Activated T-helper 1 cell treated with anti-CD3 and anti-CD28 coated beads, Interleukin-2, amount 50 U/mL, for 16 hours (primary cell): ENCODE results near the gene MLLT10.
"Not testable (repeated sequence)": the region's sequence is repeated elsewhere in the genome, so short reads cannot be mapped to it uniquely, and the experiment has no call there.

Experiments
- DNase-seq, 2 donors: peaks; one replicate each; pipeline ENCODE4 v3.0.0-alpha.2; 2020; ENCODE audit warnings: low read depth in 1 of 2, low spot score in 1 of 2

Gene MLLT10

GRCh38 chr10:21628645-21629044, 94.6 kb downstream of the MLLT10 start:
- not testable (repeated sequence) for DNase-seq

GRCh38 chr10:21634599-21635365, 100.8 kb downstream of the MLLT10 start:
- no peak for DNase-seq

- no peak for DNase-seq
These were observed 103.8 kb downstream of the MLLT10 start for GRCh38 chr10:21637795-21638194.

- DNase-seq = no peak
These were observed 104.6 kb downstream of the MLLT10 start for GRCh38 chr10:21638681-21639080.

- no peak for DNase-seq
These were observed 114.0 kb downstream of the MLLT10 start for GRCh38 chr10:21648040-21648439.

- DNase-seq = no peak
These were observed 115.4 kb downstream of the MLLT10 start for GRCh38 chr10:21649454-21649872.

GRCh38 chr10:21650353-21650752, 116.3 kb downstream of the MLLT10 start:
- DNase-seq = no peak

GRCh38 chr10:21655236-21655635, 121.2 kb downstream of the MLLT10 start:
- DNase-seq = no peak

- DNase-seq = no peak
These were observed 121.7 kb downstream of the MLLT10 start for GRCh38 chr10:21655687-21656086.

GRCh38 chr10:21661087-21661486, 127.1 kb downstream of the MLLT10 start:
- no peak for DNase-seq

GRCh38 chr10:21661935-21662334, 127.9 kb downstream of the MLLT10 start:
- DNase-seq = no peak

- no peak for DNase-seq
These were observed 128.6 kb downstream of the MLLT10 start for GRCh38 chr10:21662635-21663034.

GRCh38 chr10:21668831-21669230, 134.8 kb downstream of the MLLT10 start:
- DNase-seq = no peak

GRCh38 chr10:21670391-21670790, 136.4 kb downstream of the MLLT10 start:
- no peak for DNase-seq

GRCh38 chr10:21673668-21674067, 139.6 kb downstream of the MLLT10 start:
- no peak for DNase-seq

- DNase-seq = no peak
These were observed 141.2 kb downstream of the MLLT10 start for GRCh38 chr10:21675157-21675796.

GRCh38 chr10:21677551-21677950, 143.5 kb downstream of the MLLT10 start:
- DNase-seq = no peak

GRCh38 chr10:21681156-21681555, 147.1 kb downstream of the MLLT10 start:
- no peak for DNase-seq

- no peak for DNase-seq
These were observed 153.4 kb downstream of the MLLT10 start for GRCh38 chr10:21687266-21688008.

- no peak for DNase-seq
These were observed 153.9 kb downstream of the MLLT10 start for GRCh38 chr10:21688009-21688332.

- no peak for DNase-seq
These were observed 154.8 kb downstream of the MLLT10 start for GRCh38 chr10:21688870-21689269.

- no peak for DNase-seq
These were observed 155.8 kb downstream of the MLLT10 start for GRCh38 chr10:21689881-21690280.
